Kidney (tissue), 14 donors: ENCODE measurements around the gene RUVBL2. TPM values are rescaled to one million over a fixed set of nuclear protein-coding genes. Genes with fewer than 3 reads are reported as not detected.

Source experiments
- DNase-seq, 5 donors: peaks; one replicate each; pipeline ENCODE4 v3.0.0-alpha.2; 2013 to 2020
- FAIRE-seq: peaks from 2 replicates; lab custom pipeline; 2012; peaks lifted over from hg19 to GRCh38; lab: Jason Lieb, UNC
- H3K27ac ChIP-seq, 2 donors: one replicate each; pipeline ENCODE4 v1.7.0; 2013; ENCODE audit warnings: low read depth in 2 of 2, low read length in 2 of 2, inconsistent platforms in 1 of 2
- H3K27me3 ChIP-seq: one replicate; pipeline ENCODE4 v1.7.1; 2013; ENCODE audit warnings: low read length, inconsistent platforms; ENCODE audit not compliant: control insufficient read depth, insufficient read depth
- H3K36me3 ChIP-seq, 3 donors: one replicate each; pipeline versions ENCODE4 v1.7.0 to v1.7.1; 2013; ENCODE audit warnings: low read length in 3 of 3, control low read depth in 1 of 3, inconsistent platforms in 1 of 3; ENCODE audit not compliant: insufficient read depth in 3 of 3, control insufficient read depth in 2 of 3
- H3K4me1 ChIP-seq, 3 donors: one replicate each; pipeline versions ENCODE4 v1.7.0 to v1.7.1; 2013; ENCODE audit warnings: low read length in 3 of 3, inconsistent platforms in 1 of 3, low read depth in 1 of 3; ENCODE audit not compliant: control insufficient read depth in 2 of 3, insufficient read depth in 2 of 3
- H3K4me3 ChIP-seq, 3 donors: one replicate each; pipeline versions ENCODE4 v1.7.0 to v1.8.1; 2013; ENCODE audit warnings: low read length in 3 of 3, control low read depth in 1 of 3, inconsistent platforms in 1 of 3
- H3K9ac ChIP-seq, 3 donors: one replicate each; pipeline versions ENCODE4 v1.7.0 to v1.7.1; 2013; ENCODE audit warnings: low read length in 3 of 3, control low read depth in 1 of 3, inconsistent platforms in 1 of 3
- H3K9me3 ChIP-seq, 3 donors: one replicate each; pipeline versions ENCODE4 v1.7.0 to v1.7.1; 2013; ENCODE audit warnings: low read length in 3 of 3, control low read depth in 1 of 3, inconsistent platforms in 1 of 3; ENCODE audit not compliant: control insufficient read depth in 2 of 3, insufficient read depth in 1 of 3
- intact Hi-C: fragments of 100-400 bp; cut with DNase I; formaldehyde crosslinking; loops from one replicate; pipeline ENCODE4 v1.11.1; 2022
- polyA plus RNA-seq: library from polyadenylated mRNA; stranded (reverse); fragments of 350-450 nt; fragmentation: Illumina TruSeq; extraction: RNeasy Lipid Tissue Mini Kit (QIAGEN cat#74804); gene quantifications from one replicate; pipeline ENCODE4 v1.2.3, GENCODE V29; 2014; ENCODE audit warnings: low read depth, low replicate concordance; ENCODE audit not compliant: insufficient read depth
- total RNA-seq: library from RNA; stranded (reverse); fragmentation: NEBNext Ultra II Directional; extraction: Animal tissue kit (Norgen Biotek cat#: 25700); gene quantifications from one replicate; pipeline ENCODE4 v1.2.1, GENCODE V29; 2021
- TF ChIP-seq, protein P1 (sequence below): IDR thresholded peaks from 3 replicates; pipeline ENCODE4 v1.5.1; 2012; ENCODE audit warnings: mild to moderate bottlenecking, moderate library complexity, borderline replicate concordance; ENCODE audit not compliant: insufficient read depth; ENCODE audit errors: extremely low read depth
- donor health status: control.
- donor health status: control.
- donor health status: control.
- donor health status: control.
- donor health status: control.
- donor health status: DM: yes; HTN: yes; CAD: no.
- donor health status: Normal renal cell carcinoma (clear cell type).

RUVBL2 gene
- total and polyA plus RNA-seq, 2 donors from 2014 or later: 57.0 to 83.6 TPM

- no peak overlapping the region for H3K9ac ChIP-seq
- FAIRE-seq (no peak), DNase-seq (no peak)
- peaks cover 0 to 14% (median 11%) of the 10 kb centered on the region in 3 donors for H3K36me3 ChIP-seq
- H3K4me3 ChIP-seq: no peak overlapping the region
- H3K27ac ChIP-seq: no peak overlapping the region
- intact Hi-C loops: no loop called here
- peaks cover 0 to 27% (median 11%) of the 10 kb centered on the region in 3 donors for H3K4me1 ChIP-seq
- H3K9me3 ChIP-seq: no peaks in the 10 kb centered on the region
- no peaks in the 10 kb centered on the region for H3K27me3 ChIP-seq
- TF ChIP-seq, protein P1, sequence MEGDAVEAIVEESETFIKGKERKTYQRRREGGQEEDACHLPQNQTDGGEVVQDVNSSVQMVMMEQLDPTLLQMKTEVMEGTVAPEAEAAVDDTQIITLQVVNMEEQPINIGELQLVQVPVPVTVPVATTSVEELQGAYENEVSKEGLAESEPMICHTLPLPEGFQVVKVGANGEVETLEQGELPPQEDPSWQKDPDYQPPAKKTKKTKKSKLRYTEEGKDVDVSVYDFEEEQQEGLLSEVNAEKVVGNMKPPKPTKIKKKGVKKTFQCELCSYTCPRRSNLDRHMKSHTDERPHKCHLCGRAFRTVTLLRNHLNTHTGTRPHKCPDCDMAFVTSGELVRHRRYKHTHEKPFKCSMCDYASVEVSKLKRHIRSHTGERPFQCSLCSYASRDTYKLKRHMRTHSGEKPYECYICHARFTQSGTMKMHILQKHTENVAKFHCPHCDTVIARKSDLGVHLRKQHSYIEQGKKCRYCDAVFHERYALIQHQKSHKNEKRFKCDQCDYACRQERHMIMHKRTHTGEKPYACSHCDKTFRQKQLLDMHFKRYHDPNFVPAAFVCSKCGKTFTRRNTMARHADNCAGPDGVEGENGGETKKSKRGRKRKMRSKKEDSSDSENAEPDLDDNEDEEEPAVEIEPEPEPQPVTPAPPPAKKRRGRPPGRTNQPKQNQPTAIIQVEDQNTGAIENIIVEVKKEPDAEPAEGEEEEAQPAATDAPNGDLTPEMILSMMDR: no peak
Measured at GRCh38 chr19:48990400-48990799, 3.3 kb upstream of the RUVBL2 start.

DNA sequence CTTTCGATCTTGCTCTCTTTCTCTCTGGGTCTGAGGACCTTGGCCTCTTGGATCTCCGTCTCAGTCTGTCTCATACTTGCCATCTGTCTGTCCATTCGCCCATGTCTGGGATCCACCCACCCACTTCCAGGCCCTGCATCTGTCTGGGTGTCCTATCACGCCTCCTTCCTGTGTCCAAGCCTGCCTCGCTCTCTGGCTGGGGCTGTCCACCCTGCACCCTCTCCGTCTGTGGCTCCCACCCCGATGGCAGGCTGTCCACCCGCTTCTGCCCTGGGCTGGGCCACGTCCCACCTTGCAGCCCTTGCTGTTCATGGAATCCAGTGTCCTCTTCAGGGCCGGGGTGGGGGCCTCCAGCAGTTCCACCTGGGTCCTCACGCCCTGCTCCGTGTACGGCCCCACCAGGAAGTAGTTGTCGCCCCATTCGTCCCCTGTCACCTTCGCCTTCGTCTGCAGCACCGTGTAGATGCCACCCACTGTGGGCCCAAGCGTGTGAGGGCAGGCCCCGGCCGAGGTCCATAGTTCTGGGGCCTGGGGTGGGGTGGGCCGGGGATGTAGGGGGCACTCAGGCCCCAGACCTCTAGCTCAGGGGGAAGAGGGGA, 2.6 kb upstream of the RUVBL2 start:
- no peaks in the 10 kb centered on the region for H3K9me3 ChIP-seq
- FAIRE-seq: no peak
- no peak overlapping the region for H3K27ac ChIP-seq
- H3K4me1 ChIP-seq: peaks cover 0 to 27% (median 11%) of the 10 kb centered on the region in 3 donors
- H3K27me3 ChIP-seq: no peaks in the 10 kb centered on the region
- intact Hi-C loops: no loop called here
- peak overlapping the region in 1 of 3 donors; percentile 97 for H3K4me3 ChIP-seq
- DNase-seq: no peak
- TF ChIP-seq, protein P1: no peak
- peak overlapping the region in 1 of 3 donors; percentile 99 for H3K9ac ChIP-seq
- peaks cover 0 to 10% (median 4%) of the 10 kb centered on the region in 3 donors for H3K36me3 ChIP-seq

- peaks cover 0 to 6% (median 2%) of the 10 kb centered on the region in 3 donors for H3K36me3 ChIP-seq
- intact Hi-C loops: no loop called here
- H3K4me1 ChIP-seq: peaks cover 0 to 27% (median 11%) of the 10 kb centered on the region in 3 donors
- peak in 4 of 5 donors; percentile 52 to 86 (median 70) for DNase-seq
- H3K27ac ChIP-seq: peak overlapping the region; percentile 87 to 95
- H3K4me3 ChIP-seq: peak overlapping the region; percentile 72 to 97 (median 78)
- H3K9me3 ChIP-seq: no peaks in the 10 kb centered on the region
- FAIRE-seq: no peak
- H3K9ac ChIP-seq: peak overlapping the region; percentile 65 to 99 (median 81)
- H3K27me3 ChIP-seq: no peaks in the 10 kb centered on the region
- TF ChIP-seq, protein P1: no peak
Measured at GRCh38 chr19:48991873-48992580, 1.7 kb upstream of the RUVBL2 start.
